B cell (primary cell): Measurements from ENCODE around the gene PRELID2. TPM values are rescaled to one million over a fixed set of nuclear protein-coding genes. Genes with fewer than 3 reads are reported as not detected.

Experiments
- ATAC-seq: fragments of 200-7000 bp; cut with Tn5 transposase; one replicate; pipeline ENCODE4 v1.10.0; 2021; ENCODE audit warnings: low read depth, mild to moderate bottlenecking, moderate number of reproducible peaks, moderate library complexity
- CTCF ChIA-PET: fragments of 350-600 bp; sonication (Branson Sonifier 250); formaldehyde crosslinking; loops from one replicate; lab custom pipeline; 2021; ENCODE audit warnings: antibody characterized with exemption, inconsistent platforms; lab: Charles Lee
- POLR2A ChIA-PET: fragments of 350-600 bp; sonication (Branson Sonifier 250); formaldehyde crosslinking; loops from one replicate; lab custom pipeline; 2021; ENCODE audit warnings: antibody characterized with exemption; lab: Charles Lee
- DNase-seq: peaks from one replicate; pipeline ENCODE4 v3.0.0; 2013
- H2AFZ ChIP-seq: 2 replicates; pipeline ENCODE4 v1.6.1; 2012; ENCODE audit warnings: mild to moderate bottlenecking, low read depth, low read length; ENCODE audit not compliant: insufficient read depth, poor library complexity, severe bottlenecking
- H3K27ac ChIP-seq, 2 donors: 1 replicate in 1 of 2; 2 replicates in 1 of 2; pipeline ENCODE4 v1.5.1; 2012 to 2013; ENCODE audit warnings: low read length in 2 of 2, mild to moderate bottlenecking in 2 of 2, moderate library complexity in 1 of 2
- H3K27me3 ChIP-seq, 4 experiments: fragments of 200-600 bp in 1 of 4; sonication (generic) in 1 of 4; replicated peaks in 1 of 4; 1 replicate in 2 of 4; 2 replicates in 2 of 4; pipeline versions ENCODE4 v1.6.1 to v1.7.0; 2013 to 2016; ENCODE audit warnings: low read length in 3 of 4, mild to moderate bottlenecking in 2 of 4, mixed read lengths in 1 of 4, moderate library complexity in 1 of 4; ENCODE audit not compliant: insufficient read depth in 4 of 4, control insufficient read depth in 3 of 4; ENCODE audit errors: control extremely low read depth in 1 of 4
- H3K36me3 ChIP-seq, 2 experiments: replicated peaks in 1 of 2; 1 replicate in 1 of 2; 2 replicates in 1 of 2; pipeline versions ENCODE4 v1.6.1 to v1.7.1; 2013; ENCODE audit warnings: low read length in 1 of 2; ENCODE audit not compliant: insufficient read depth in 2 of 2, control insufficient read depth in 1 of 2; ENCODE audit errors: control extremely low read depth in 1 of 2, extremely low read depth in 1 of 2
- H3K4me1 ChIP-seq, 2 donors: fragments of 200-600 bp in 1 of 2; sonication (generic) in 1 of 2; 1 replicate in 1 of 2; 2 replicates in 1 of 2; pipeline versions ENCODE4 v1.5.1 to v1.6.1; 2013 to 2017; ENCODE audit warnings: low read length in 2 of 2; ENCODE audit not compliant: control insufficient read depth in 2 of 2, insufficient read depth in 2 of 2
- H3K4me2 ChIP-seq: replicated peaks from 2 replicates; pipeline ENCODE3; 2012; ENCODE audit warnings: mild to moderate bottlenecking, low read depth, low read length; ENCODE audit not compliant: poor library complexity, severe bottlenecking
- H3K4me3 ChIP-seq, 5 experiments: fragments of 200-600 bp in 1 of 5; sonication (generic) in 1 of 5; 1 replicate in 3 of 5; 2 replicates in 2 of 5; pipeline versions ENCODE4 v1.5.1 to v1.7.0; 2011 to 2016; ENCODE audit warnings: low read length in 4 of 5, mild to moderate bottlenecking in 4 of 5, low read depth in 2 of 5, control low read depth in 1 of 5, moderate library complexity in 1 of 5; ENCODE audit not compliant: insufficient read depth in 1 of 5; ENCODE audit errors: control extremely low read depth in 1 of 5, extremely low read depth in 1 of 5
- H3K79me2 ChIP-seq: fragments of 200-600 bp; sonication (generic); one replicate; pipeline ENCODE4 v1.6.0; 2016; ENCODE audit warnings: low read length; ENCODE audit not compliant: control insufficient read depth, insufficient read depth
- H3K9ac ChIP-seq: fragments of 200-600 bp; sonication (generic); 2 replicates; pipeline ENCODE4 v1.6.1; 2017; ENCODE audit warnings: mild to moderate bottlenecking, low read length, moderate library complexity
- H3K9me3 ChIP-seq, 3 donors: one replicate each; pipeline versions ENCODE4 v1.6.1 to v1.7.1; 2013; ENCODE audit warnings: low read length in 2 of 3; ENCODE audit not compliant: control insufficient read depth in 2 of 3, insufficient read depth in 1 of 3; ENCODE audit errors: control extremely low read depth in 1 of 3
- H4K20me1 ChIP-seq: 2 replicates; pipeline ENCODE4 v1.6.0; 2012; ENCODE audit warnings: mild to moderate bottlenecking, low read length; ENCODE audit not compliant: insufficient read depth, control insufficient read depth, poor library complexity, severe bottlenecking
- H3K27ac Mint-ChIP-seq: one replicate; pipeline ENCODE4 v1.8.0; 2021; ENCODE audit warnings: mixed read lengths
- H3K27me3 Mint-ChIP-seq: one replicate; pipeline ENCODE4 v1.8.0; 2021; ENCODE audit warnings: mixed read lengths
- H3K4me1 Mint-ChIP-seq: one replicate; pipeline ENCODE4 v1.8.0; 2021; ENCODE audit warnings: mixed read lengths
- H3K4me3 Mint-ChIP-seq: one replicate; pipeline ENCODE4 v1.8.0; 2021; ENCODE audit warnings: mixed read lengths
- H3K9me3 Mint-ChIP-seq: one replicate; pipeline ENCODE4 v1.8.0; 2022; ENCODE audit warnings: mixed read lengths; ENCODE audit not compliant: insufficient read depth
- EZH2 ChIP-seq: IDR thresholded peaks from 2 replicates; pipeline ENCODE4 v1.6.1; 2012; ENCODE audit warnings: borderline replicate concordance, low read depth, mild to moderate bottlenecking, moderate library complexity, low read length; ENCODE audit not compliant: insufficient read depth, poor library complexity, severe bottlenecking
- WGBS: methylation state at CpG from one replicate; pipeline ENCODE4 v1.1.5; 2013; ENCODE audit warnings: missing lambda C conversion rate; ENCODE audit not compliant: insufficient coverage; 5-methylcytosine and 5-hydroxymethylcytosine counted together
- intact Hi-C: fragments of 100-400 bp; cut with micrococcal nuclease; formaldehyde crosslinking; loops from one replicate; pipeline ENCODE4 v1.10.0; 2022
- polyA plus RNA-seq: library from polyadenylated mRNA; depleted of rRNA; stranded (reverse); fragments of >200 nt; gene quantifications from 2 replicates; pipeline ENCODE4 v1.2.3, GENCODE V29; 2012
- total RNA-seq, 2 donors: library from RNA; stranded (reverse); fragments of 120-200 nt in 1 of 2; gene quantifications; 1 replicate in 1 of 2; 2 replicates in 1 of 2; pipeline versions ENCODE4 v1.2.3 to v1.2.4, GENCODE V29; 2013 to 2022
- TF ChIP-seq, protein P1 (sequence below): fragments of 200-600 bp; IDR thresholded peaks from one replicate; pipeline ENCODE4 v1.8.0; 2022; ENCODE audit warnings: antibody characterized with exemption, mild to moderate bottlenecking

Gene PRELID2
- total and polyA plus RNA-seq, 2 donors (not counting 1 experiment from before 2014, with no cell fraction given) = 0.63 to 2.7 TPM

DNA sequence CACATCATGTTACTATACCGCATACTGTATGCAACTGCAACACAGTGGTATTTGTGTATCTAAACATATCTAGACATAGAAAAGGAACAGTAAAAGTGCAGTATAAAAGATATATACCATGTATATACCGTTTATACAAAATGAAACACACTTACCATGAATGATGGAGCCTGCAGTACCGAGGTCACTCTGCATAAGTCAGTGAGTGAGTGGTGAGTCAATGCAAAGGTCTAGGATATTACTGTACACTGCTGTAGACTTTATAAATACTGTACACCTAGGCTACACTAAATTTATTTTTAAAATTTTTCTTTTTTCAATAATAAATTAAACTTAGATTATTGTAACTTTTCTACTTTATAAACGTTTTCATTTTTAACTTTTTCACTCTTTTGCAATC, 29.3 kb downstream of the PRELID2 start:
- Histone ChIP-seq H3K4me1 (no peaks in the 10 kb centered on the region), H3K79me2 (no peaks in the 10 kb centered on the region), H3K9me3 (no peaks in the 10 kb centered on the region), H3K4me2 (no peak overlapping the region), H3K27ac (no peak overlapping the region), H3K36me3 (no peaks in the 10 kb centered on the region), H3K9ac (no peak overlapping the region), H2AFZ (no peak overlapping the region), H4K20me1 (no peaks in the 10 kb centered on the region), H3K4me3 (no peak overlapping the region), H3K27me3 (no peaks in the 10 kb centered on the region)
- intact Hi-C loops = no loop called here
- Mint-ChIP-seq H3K4me3 (no peak overlapping the region), H3K27me3 (no peaks in the 10 kb centered on the region), H3K27ac (no peak overlapping the region), H3K9me3 (no peaks in the 10 kb centered on the region), H3K4me1 (no peaks in the 10 kb centered on the region)
- ATAC-seq (no peak), DNase-seq (no peak)
- no CpG with 5 or more reads among the region's 4 CpGs for WGBS
- TF ChIP-seq, protein P1, sequence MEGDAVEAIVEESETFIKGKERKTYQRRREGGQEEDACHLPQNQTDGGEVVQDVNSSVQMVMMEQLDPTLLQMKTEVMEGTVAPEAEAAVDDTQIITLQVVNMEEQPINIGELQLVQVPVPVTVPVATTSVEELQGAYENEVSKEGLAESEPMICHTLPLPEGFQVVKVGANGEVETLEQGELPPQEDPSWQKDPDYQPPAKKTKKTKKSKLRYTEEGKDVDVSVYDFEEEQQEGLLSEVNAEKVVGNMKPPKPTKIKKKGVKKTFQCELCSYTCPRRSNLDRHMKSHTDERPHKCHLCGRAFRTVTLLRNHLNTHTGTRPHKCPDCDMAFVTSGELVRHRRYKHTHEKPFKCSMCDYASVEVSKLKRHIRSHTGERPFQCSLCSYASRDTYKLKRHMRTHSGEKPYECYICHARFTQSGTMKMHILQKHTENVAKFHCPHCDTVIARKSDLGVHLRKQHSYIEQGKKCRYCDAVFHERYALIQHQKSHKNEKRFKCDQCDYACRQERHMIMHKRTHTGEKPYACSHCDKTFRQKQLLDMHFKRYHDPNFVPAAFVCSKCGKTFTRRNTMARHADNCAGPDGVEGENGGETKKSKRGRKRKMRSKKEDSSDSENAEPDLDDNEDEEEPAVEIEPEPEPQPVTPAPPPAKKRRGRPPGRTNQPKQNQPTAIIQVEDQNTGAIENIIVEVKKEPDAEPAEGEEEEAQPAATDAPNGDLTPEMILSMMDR = no peak
- no peak for TF ChIP-seq EZH2
- ChIA-PET POLR2A (no interaction called here), CTCF (no interaction called here)

DNA sequence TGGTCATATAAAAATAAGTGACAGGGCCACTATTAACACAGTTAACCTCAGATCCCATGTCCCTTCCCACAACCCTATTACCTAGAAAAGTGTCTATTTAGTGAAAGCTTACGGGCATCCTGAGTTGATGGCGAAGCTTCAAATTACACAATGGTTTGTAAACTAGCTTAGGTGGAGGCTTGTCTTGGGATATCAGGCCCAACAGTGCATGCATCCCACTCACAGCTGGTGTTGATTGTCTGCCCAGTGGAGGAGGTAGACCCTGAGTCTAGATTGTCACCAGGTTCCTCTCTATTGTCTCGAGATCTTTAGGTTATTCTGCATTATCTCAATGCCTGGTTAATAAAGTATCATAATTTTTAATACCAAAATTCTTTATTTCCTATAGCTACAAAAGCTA, 30.4 kb downstream of the PRELID2 start:
- H3K9me3 Mint-ChIP-seq = no peaks in the 10 kb centered on the region
- no peak overlapping the region for H3K4me2 ChIP-seq
- no peaks in the 10 kb centered on the region for H3K27me3 ChIP-seq
- intact Hi-C loops = no loop called here
- no peaks in the 10 kb centered on the region for H3K4me1 ChIP-seq
- no peaks in the 10 kb centered on the region for H3K9me3 ChIP-seq
- H3K27ac Mint-ChIP-seq = no peak overlapping the region
- ChIA-PET POLR2A (no interaction called here), CTCF (interaction anchor here (1.1 kb wide), 1 partner anchor 1601 kb away, joined by 3 read pairs; no protein-coding TSS in a partner anchor)
- H3K79me2 ChIP-seq = no peaks in the 10 kb centered on the region
- H3K27ac ChIP-seq = no peak overlapping the region
- TF ChIP-seq EZH2 = no peak
- TF ChIP-seq, protein P1 = no peak
- WGBS = no CpG with 5 or more reads among the region's 3 CpGs
- H3K4me3 ChIP-seq = no peak overlapping the region
- no peak overlapping the region for H3K9ac ChIP-seq
- H3K4me1 Mint-ChIP-seq = no peaks in the 10 kb centered on the region
- DNase-seq = no peak
- H3K36me3 ChIP-seq = no peaks in the 10 kb centered on the region
- no peak overlapping the region for H3K4me3 Mint-ChIP-seq
- no peaks in the 10 kb centered on the region for H3K27me3 Mint-ChIP-seq
- ATAC-seq = no peak
- H4K20me1 ChIP-seq = no peaks in the 10 kb centered on the region
- no peak overlapping the region for H2AFZ ChIP-seq
